Suprapubic skin (tissue), 4 donors: ENCODE data around the gene KAT2B.

Source experiments
- EP300 ChIP-seq: sonication (generic); formaldehyde crosslinking; IDR thresholded peaks from one replicate; pipeline ENCODE4 v1.6.1; 2017; ENCODE audit warnings: antibody characterized with exemption
- POLR2A ChIP-seq, 2 donors: fragments of 450-650 bp; IDR thresholded peaks; one replicate each; pipeline ENCODE4 v1.6.1; 2017; ENCODE audit warnings: antibody characterized with exemption in 2 of 2, mild to moderate bottlenecking in 2 of 2, moderate library complexity in 2 of 2
- POLR2AphosphoS5 ChIP-seq, 3 donors: sonication (generic); formaldehyde crosslinking; IDR thresholded peaks; one replicate each; pipeline ENCODE4 v1.6.1; 2017; ENCODE audit warnings: antibody characterized with exemption in 3 of 3
- TF ChIP-seq, protein P1 (sequence below), 2 donors: fragments of 200-600 bp in 1 of 2; fragments of 450-650 bp in 1 of 2; sonication (generic) in 1 of 2; IDR thresholded peaks; one replicate each; pipeline ENCODE4 v1.5.1; 2016 to 2019; ENCODE audit warnings: antibody characterized with exemption in 2 of 2, mild to moderate bottlenecking in 1 of 2, moderate library complexity in 1 of 2

- TF ChIP-seq, protein P1, sequence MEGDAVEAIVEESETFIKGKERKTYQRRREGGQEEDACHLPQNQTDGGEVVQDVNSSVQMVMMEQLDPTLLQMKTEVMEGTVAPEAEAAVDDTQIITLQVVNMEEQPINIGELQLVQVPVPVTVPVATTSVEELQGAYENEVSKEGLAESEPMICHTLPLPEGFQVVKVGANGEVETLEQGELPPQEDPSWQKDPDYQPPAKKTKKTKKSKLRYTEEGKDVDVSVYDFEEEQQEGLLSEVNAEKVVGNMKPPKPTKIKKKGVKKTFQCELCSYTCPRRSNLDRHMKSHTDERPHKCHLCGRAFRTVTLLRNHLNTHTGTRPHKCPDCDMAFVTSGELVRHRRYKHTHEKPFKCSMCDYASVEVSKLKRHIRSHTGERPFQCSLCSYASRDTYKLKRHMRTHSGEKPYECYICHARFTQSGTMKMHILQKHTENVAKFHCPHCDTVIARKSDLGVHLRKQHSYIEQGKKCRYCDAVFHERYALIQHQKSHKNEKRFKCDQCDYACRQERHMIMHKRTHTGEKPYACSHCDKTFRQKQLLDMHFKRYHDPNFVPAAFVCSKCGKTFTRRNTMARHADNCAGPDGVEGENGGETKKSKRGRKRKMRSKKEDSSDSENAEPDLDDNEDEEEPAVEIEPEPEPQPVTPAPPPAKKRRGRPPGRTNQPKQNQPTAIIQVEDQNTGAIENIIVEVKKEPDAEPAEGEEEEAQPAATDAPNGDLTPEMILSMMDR (IDR thresholded peaks at IDR 0.05): no peak
- TF ChIP-seq POLR2A (IDR thresholded peaks at IDR 0.05): no peak
- no peak for TF ChIP-seq EP300
- TF ChIP-seq POLR2AphosphoS5 (IDR thresholded peaks at IDR 0.05): no peak
Observed at GRCh38 chr3:20071175-20071574, 30.9 kb downstream of the KAT2B start.
